Measurements from ENCODE around the gene TOM1L2. TPM values are rescaled to one million over a fixed set of nuclear protein-coding genes. Genes with fewer than 3 reads are reported as not detected.

Gene TOM1L2
- total RNA-seq, 1 experiment from 2014 or later: 45.2 TPM

GRCh38 chr17:17837380-17837821 lies 134.8 kb downstream of the TOM1L2 start:
- Histone ChIP-seq H3K4me3 (ENCODE audit: low read depth in 2 of 2, low read length in 2 of 2) (peak overlapping the region; percentile 64 to 72), H3K9me3 (ENCODE audit: control insufficient read depth, insufficient read depth, low read depth, low read length) (no peaks in the 10 kb centered on the region), H3K27me3 (ENCODE audit: control insufficient read depth, insufficient read depth, low read length) (no peaks in the 10 kb centered on the region), H3K27ac (ENCODE audit: low read length) (peak overlapping the region; percentile 98), H3K4me1 (ENCODE audit: control insufficient read depth, insufficient read depth, low read length) (peaks cover 64% of the 10 kb centered on the region), H3K36me3 (ENCODE audit: control insufficient read depth, insufficient read depth, low read length) (no peaks in the 10 kb centered on the region)
- TSS peak; percentile 89 for BruUV-seq (replicated peaks)
- POLR2A ChIA-PET: interaction anchor here (2.2 kb wide), 1 partner anchor 10 kb away, joined by 8 read pairs; no protein-coding TSS in a partner anchor
- DNase-seq (ENCODE audit: low read depth, low spot score) (no peak), ATAC-seq (no peak)
- TF ChIP-seq TCF7L2 (IDR thresholded peaks at IDR 0.05; ENCODE audit: low read depth, low read length) (no peak), CTCF (IDR thresholded peaks at IDR 0.05) (no peak), SIN3A (IDR thresholded peaks at IDR 0.05; ENCODE audit: borderline replicate concordance, insufficient read depth, low read depth, low read length) (no peak)
- in situ Hi-C loops (cut with HindIII; ENCODE audit: low pct_unique_long_range_greater_than_20kb, low sequenced_read_pairs) (no loop called here), intact Hi-C loops (cut with micrococcal nuclease; ENCODE audit: unreplicated experiment) (no loop called here)
- CTCF ChIA-PET: no interaction called here

DNA sequence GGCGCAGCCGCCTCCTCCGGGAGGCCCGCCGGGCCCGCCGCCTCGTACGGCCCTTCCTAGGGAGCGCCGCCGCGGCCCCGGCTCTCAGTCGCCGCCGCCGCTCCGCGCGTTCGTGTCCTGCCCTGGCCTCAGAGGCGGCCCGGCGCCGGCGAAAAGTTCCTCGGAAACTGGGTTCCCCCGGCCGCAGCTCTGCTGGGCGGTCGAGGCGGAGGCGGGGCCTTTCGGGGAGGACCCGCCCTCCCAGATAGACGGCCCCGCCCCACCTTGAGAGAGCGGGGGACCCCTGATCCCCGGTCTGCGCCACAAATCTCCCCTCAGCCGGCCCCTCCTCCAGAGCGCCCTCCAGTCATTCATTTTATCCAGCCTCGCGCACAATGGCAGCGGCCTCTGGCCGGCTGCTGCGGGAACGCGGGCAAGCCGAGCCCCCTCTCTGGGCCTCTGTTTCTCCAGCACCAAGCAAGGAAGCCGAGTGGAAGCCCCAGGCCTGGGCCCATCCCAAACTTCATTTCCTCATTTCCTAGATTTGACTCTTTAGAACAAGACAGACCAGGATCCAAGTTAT lies 135.3 kb downstream of the TOM1L2 start, which contains the start of gene SREBF1:
TSS of gene SREBF1 (minus strand) at position 169 of the 562 bp plus-strand sequence. CDS start 169 bp downstream, outside the sequence.
- CTCF ChIA-PET: no interaction called here
- H3K9me3 ChIP-seq (ENCODE audit: control insufficient read depth, insufficient read depth, low read depth, low read length): no peaks in the 10 kb centered on the region
- intact Hi-C loops (cut with micrococcal nuclease; ENCODE audit: unreplicated experiment) (no loop called here), in situ Hi-C loops (cut with HindIII; ENCODE audit: low pct_unique_long_range_greater_than_20kb, low sequenced_read_pairs) (no loop called here)
- POLR2A ChIA-PET: interaction anchor here (0.6 to 1.5 kb wide), 3 partner anchors 9 to 153 kb away, joined by 4 to 7 read pairs (median 5); no protein-coding TSS in a partner anchor
- ATAC-seq (peak; percentile 27), DNase-seq (ENCODE audit: low read depth, low spot score) (no peak)
- no peak for TF ChIP-seq CTCF (IDR thresholded peaks at IDR 0.05)
- no peak for TF ChIP-seq TCF7L2 (IDR thresholded peaks at IDR 0.05; ENCODE audit: low read depth, low read length)
- TF ChIP-seq POLR2AphosphoS5 (IDR thresholded peaks at IDR 0.05; ENCODE audit: low read depth, low read length): no peak
- no peak for TF ChIP-seq SIN3A (IDR thresholded peaks at IDR 0.05; ENCODE audit: borderline replicate concordance, insufficient read depth, low read depth, low read length)
- no peak for TF ChIP-seq REST (IDR thresholded peaks at IDR 0.05; ENCODE audit: insufficient read depth in 1 of 2, low read depth in 2 of 2, low read length in 1 of 2)
- no TSS peak for BruUV-seq (replicated peaks)
- H3K27me3 ChIP-seq (ENCODE audit: control insufficient read depth, insufficient read depth, low read length): no peaks in the 10 kb centered on the region
- H3K4me3 ChIP-seq (ENCODE audit: low read depth in 2 of 2, low read length in 2 of 2): peak within 1 kb of the TSS; percentile 64 to 72
- H3K27ac ChIP-seq (ENCODE audit: low read length): peak within 1 kb of the TSS; percentile 98
- 0 out of 2 replicates have a peak, but pooled peaks cover 2% of the 10 kb centered on the region for H3K36me3 ChIP-seq (ENCODE audit: control insufficient read depth, insufficient read depth, low read length)
- peaks cover 59% of the 10 kb centered on the region for H3K4me1 ChIP-seq (ENCODE audit: control insufficient read depth, insufficient read depth, low read length)

All from Panc1 (cell line).